IPS-20b (cell line): ENCODE results near the gene SMARCAL1.
"Not testable (repeated sequence)": the region's sequence is repeated elsewhere in the genome, so short reads cannot be mapped to it uniquely, and the experiment has no call there.

ENCODE experiments used
- H3K27ac ChIP-seq: one replicate; pipeline ENCODE4 v1.5.1; 2013; ENCODE audit warnings: low read length
- H3K27me3 ChIP-seq: 2 replicates; pipeline ENCODE4 v1.6.1; 2013; ENCODE audit warnings: mild to moderate bottlenecking, low read length, inconsistent platforms; ENCODE audit not compliant: insufficient read depth
- H3K36me3 ChIP-seq: 2 replicates; pipeline ENCODE4 v1.6.1; 2013; ENCODE audit warnings: low read depth, mild to moderate bottlenecking, inconsistent platforms, low read length, moderate library complexity; ENCODE audit not compliant: insufficient read depth
- H3K4me1 ChIP-seq: 2 replicates; pipeline ENCODE4 v1.6.1; 2013; ENCODE audit warnings: mild to moderate bottlenecking, control low read depth, inconsistent platforms, low read length, moderate library complexity; ENCODE audit not compliant: insufficient read depth
- H3K4me3 ChIP-seq: 2 replicates; pipeline ENCODE4 v1.5.1; 2013; ENCODE audit warnings: mild to moderate bottlenecking, low read length, inconsistent platforms
- H3K9ac ChIP-seq: 2 replicates; pipeline ENCODE4 v1.6.1; 2013; ENCODE audit warnings: low read depth, mild to moderate bottlenecking, inconsistent platforms, low read length, moderate library complexity
- H3K9me3 ChIP-seq: 2 replicates; pipeline ENCODE4 v1.6.1; 2013; ENCODE audit warnings: mild to moderate bottlenecking, low read depth, low read length, inconsistent platforms; ENCODE audit not compliant: insufficient read depth

SMARCAL1 gene

DNA sequence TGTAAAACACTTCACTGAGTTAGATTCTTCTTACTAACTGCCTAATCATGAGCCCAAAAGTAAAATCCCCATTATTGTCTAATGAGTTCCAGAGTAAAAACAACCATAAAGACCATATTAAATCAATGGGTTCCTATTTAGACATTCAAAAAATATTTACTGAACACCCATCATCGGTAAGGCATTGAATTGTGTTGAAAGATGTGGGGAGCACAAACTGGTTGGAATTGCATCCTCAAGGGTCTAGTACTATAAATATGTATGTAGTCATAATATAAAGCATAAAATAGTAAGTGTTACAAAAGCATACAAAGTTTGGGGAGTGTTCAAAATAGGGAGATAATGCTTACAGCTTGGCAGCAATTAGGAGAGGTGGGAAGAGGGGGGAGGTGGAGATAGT, 37.0 kb upstream of the SMARCAL1 start:
- Histone ChIP-seq H3K9ac (no peak overlapping the region), H3K36me3 (no peaks in the 10 kb centered on the region), H3K27ac (no peak overlapping the region), H3K4me3 (no peak overlapping the region), H3K4me1 (peaks cover 13% of the 10 kb centered on the region), H3K9me3 (no peaks in the 10 kb centered on the region), H3K27me3 (peaks cover 40% of the 10 kb centered on the region)

GRCh38 chr2:216379977-216380376, 32.3 kb upstream of the SMARCAL1 start:
- no peak overlapping the region for H3K27ac ChIP-seq
- 0 out of 2 replicates have a peak, but pooled peaks cover 3% of the 10 kb centered on the region for H3K27me3 ChIP-seq
- H3K4me1 ChIP-seq = no peaks in the 10 kb centered on the region
- H3K4me3 ChIP-seq = no peak overlapping the region
- no peaks in the 10 kb centered on the region for H3K9me3 ChIP-seq
- H3K9ac ChIP-seq = no peak overlapping the region
- H3K36me3 ChIP-seq = no peaks in the 10 kb centered on the region

- H3K27me3 ChIP-seq, H3K9me3 ChIP-seq, H3K36me3 ChIP-seq, H3K9ac ChIP-seq, H3K4me1 ChIP-seq, H3K27ac ChIP-seq, H3K4me3 ChIP-seq: not testable (repeated sequence)
Measured at GRCh38 chr2:216384409-216384808, 27.9 kb upstream of the SMARCAL1 start.

DNA sequence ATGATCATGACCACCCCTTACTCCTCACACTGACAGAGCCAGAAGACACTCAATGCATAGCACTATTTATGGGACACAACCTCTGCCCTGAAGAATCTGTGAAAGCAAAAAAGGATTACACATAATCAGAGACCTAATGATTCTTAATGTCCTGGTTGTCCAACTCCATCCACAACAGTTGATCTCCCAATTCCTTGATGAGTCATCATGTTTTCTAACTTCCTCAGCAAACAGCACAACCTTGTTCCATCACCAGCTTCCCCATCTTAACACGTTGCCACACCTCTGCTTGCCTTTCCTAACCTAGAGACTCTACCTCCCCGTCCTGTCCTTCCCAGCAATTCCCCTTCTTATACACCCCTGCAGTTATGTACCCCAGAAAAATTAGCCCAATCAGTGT, 26.8 kb upstream of the SMARCAL1 start:
- Histone ChIP-seq H3K4me1 (0 out of 2 replicates have a peak, but pooled peaks cover 5% of the 10 kb centered on the region), H3K36me3 (no peaks in the 10 kb centered on the region), H3K27me3 (no peaks in the 10 kb centered on the region), H3K9ac (no peak overlapping the region), H3K9me3 (no peaks in the 10 kb centered on the region), H3K4me3 (no peak overlapping the region), H3K27ac (no peak overlapping the region)

DNA sequence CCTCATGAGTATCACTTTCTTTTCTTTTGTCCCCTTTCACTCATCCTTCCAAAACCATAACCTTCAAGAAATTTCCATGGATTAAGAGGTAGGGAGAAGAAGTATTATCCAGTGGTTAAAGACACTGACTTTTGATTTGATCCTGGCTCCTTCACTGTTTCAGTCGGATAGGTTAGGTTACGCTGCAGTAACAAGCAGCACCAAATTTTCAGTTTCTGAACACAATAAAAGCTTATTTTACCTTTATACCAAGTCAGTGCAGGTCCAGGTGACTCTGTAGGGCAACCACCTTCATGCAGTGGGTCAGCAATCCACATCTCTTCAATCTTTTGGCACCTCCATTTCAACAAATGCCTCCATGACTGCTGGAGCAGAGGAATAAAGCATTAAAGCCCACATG, 25.0 kb upstream of the SMARCAL1 start:
- Histone ChIP-seq H3K4me1 (peaks cover 7% of the 10 kb centered on the region; the same call in 1 of the 2 replicates), H3K9ac (no peak overlapping the region), H3K27me3 (no peaks in the 10 kb centered on the region), H3K36me3 (no peaks in the 10 kb centered on the region), H3K27ac (no peak overlapping the region), H3K9me3 (no peaks in the 10 kb centered on the region), H3K4me3 (no peak overlapping the region)

GRCh38 chr2:216388046-216388884, 24.0 kb upstream of the SMARCAL1 start:
- Histone ChIP-seq H3K27me3 (no peaks in the 10 kb centered on the region), H3K27ac (no peak overlapping the region), H3K4me1 (peaks cover 8% of the 10 kb centered on the region; the same call in 1 of the 2 replicates), H3K9ac (no peak overlapping the region), H3K9me3 (no peaks in the 10 kb centered on the region), H3K4me3 (no peak overlapping the region), H3K36me3 (no peaks in the 10 kb centered on the region)

GRCh38 chr2:216389570-216389969, 22.7 kb upstream of the SMARCAL1 start:
- Histone ChIP-seq H3K27ac (no peak overlapping the region), H3K4me1 (peaks cover 8% of the 10 kb centered on the region; the same call in 1 of the 2 replicates), H3K9ac (no peak overlapping the region), H3K4me3 (no peak overlapping the region), H3K9me3 (no peaks in the 10 kb centered on the region), H3K36me3 (no peaks in the 10 kb centered on the region), H3K27me3 (no peaks in the 10 kb centered on the region)

DNA sequence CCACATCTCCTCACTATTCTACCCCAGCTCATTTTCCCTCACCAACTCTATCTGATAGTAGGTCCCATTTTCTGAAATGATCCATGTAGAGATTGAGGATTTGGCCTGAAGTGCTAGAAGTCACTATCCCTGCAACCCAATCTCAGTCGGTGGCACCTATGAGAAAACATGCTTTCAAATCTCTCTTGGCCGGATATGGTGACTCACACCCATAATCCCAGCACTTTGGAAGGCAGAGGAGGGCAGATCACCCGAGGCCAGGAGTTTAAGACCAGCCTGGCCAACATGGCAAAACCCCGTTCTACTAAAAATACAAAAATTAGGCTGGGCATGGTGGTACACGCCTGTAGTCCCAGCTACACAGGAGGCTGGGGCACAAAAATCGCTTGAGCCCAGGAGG, 20.9 kb upstream of the SMARCAL1 start:
- H3K9me3 ChIP-seq = no peaks in the 10 kb centered on the region
- H3K4me1 ChIP-seq = peaks cover 3% of the 10 kb centered on the region; the same call in 1 of the 2 replicates
- H3K4me3 ChIP-seq = no peak overlapping the region
- no peaks in the 10 kb centered on the region for H3K36me3 ChIP-seq
- H3K27ac ChIP-seq = no peak overlapping the region
- no peaks in the 10 kb centered on the region for H3K27me3 ChIP-seq
- H3K9ac ChIP-seq = no peak overlapping the region

GRCh38 chr2:216392018-216392562, 20.2 kb upstream of the SMARCAL1 start:
- Histone ChIP-seq H3K27me3 (no peaks in the 10 kb centered on the region), H3K9ac (no peak overlapping the region), H3K27ac (no peak overlapping the region), H3K36me3 (no peaks in the 10 kb centered on the region), H3K4me1 (peaks cover 3% of the 10 kb centered on the region; the same call in 1 of the 2 replicates), H3K9me3 (no peaks in the 10 kb centered on the region), H3K4me3 (no peak overlapping the region)

- Histone ChIP-seq H3K9ac (no peak overlapping the region), H3K27me3 (no peaks in the 10 kb centered on the region), H3K4me1 (peaks cover 3% of the 10 kb centered on the region; the same call in 1 of the 2 replicates), H3K27ac (no peak overlapping the region), H3K9me3 (no peaks in the 10 kb centered on the region), H3K4me3 (no peak overlapping the region), H3K36me3 (no peaks in the 10 kb centered on the region)
Measured at GRCh38 chr2:216392945-216393840, 19.1 kb upstream of the SMARCAL1 start.

- Histone ChIP-seq H3K4me3 (no peak overlapping the region), H3K27me3 (no peaks in the 10 kb centered on the region), H3K9ac (no peak overlapping the region), H3K36me3 (no peaks in the 10 kb centered on the region), H3K9me3 (no peaks in the 10 kb centered on the region), H3K27ac (no peak overlapping the region), H3K4me1 (peaks cover 3% of the 10 kb centered on the region; the same call in 1 of the 2 replicates)
Measured at GRCh38 chr2:216394881-216395280, 17.4 kb upstream of the SMARCAL1 start.
